DOHH2 (cell line): ENCODE measurements around the gene CAMKMT.

Experiments used
- H3F3A ChIP-seq: fragments of 200-600 bp; sonication (generic), shearing (Covaris generic); 2 replicates; pipeline ENCODE4 v1.6.0; 2016; ENCODE audit warnings: antibody characterized with exemption, mild to moderate bottlenecking; ENCODE audit not compliant: control insufficient read depth, insufficient read depth
- H3K27ac ChIP-seq: fragments of 200-600 bp; sonication (generic); 2 replicates; pipeline ENCODE4 v1.5.1; 2014; ENCODE audit warnings: low read depth, mild to moderate bottlenecking, low read length, moderate library complexity
- H3K27me3 ChIP-seq: fragments of 200-600 bp; sonication (generic); 2 replicates; pipeline ENCODE4 v1.6.1; 2014; ENCODE audit warnings: mild to moderate bottlenecking, low read length, mixed read lengths; ENCODE audit not compliant: control insufficient read depth
- H3K36me3 ChIP-seq: fragments of 200-600 bp; sonication (generic); 2 replicates; pipeline ENCODE4 v1.6.1; 2014; ENCODE audit warnings: mild to moderate bottlenecking, low read length, moderate library complexity, mixed read lengths; ENCODE audit not compliant: control insufficient read depth
- H3K4me1 ChIP-seq: fragments of 200-600 bp; sonication (generic); 2 replicates; pipeline ENCODE4 v1.6.1; 2014; ENCODE audit warnings: mild to moderate bottlenecking, low read length, mixed read lengths; ENCODE audit not compliant: control insufficient read depth
- H3K4me2 ChIP-seq: fragments of 200-600 bp; sonication (generic); 2 replicates; pipeline ENCODE4 v1.6.0; 2014; ENCODE audit warnings: mild to moderate bottlenecking, low read length, moderate library complexity
- H3K4me3 ChIP-seq: fragments of 200-600 bp; sonication (generic); 2 replicates; pipeline ENCODE4 v1.5.1; 2014; ENCODE audit warnings: mild to moderate bottlenecking, low read length, mixed read lengths
- H3K79me2 ChIP-seq: fragments of 200-600 bp; sonication (generic); 2 replicates; pipeline ENCODE4 v1.6.1; 2014; ENCODE audit warnings: mild to moderate bottlenecking, low read length, mixed read lengths; ENCODE audit not compliant: control insufficient read depth
- H3K9me2 ChIP-seq: fragments of 200-600 bp; sonication (generic); replicated peaks from 2 replicates; pipeline ENCODE4 v1.6.1; 2014; ENCODE audit warnings: mild to moderate bottlenecking, low read length, mixed read lengths; ENCODE audit not compliant: control insufficient read depth
- H3K9me3 ChIP-seq: fragments of 200-600 bp; sonication (generic); 2 replicates; pipeline ENCODE4 v1.6.1; 2014; ENCODE audit warnings: antibody characterized with exemption, low read length, mixed read lengths; ENCODE audit not compliant: control insufficient read depth, insufficient read depth
- H4K20me1 ChIP-seq: fragments of 200-600 bp; sonication (generic); 2 replicates; pipeline ENCODE4 v1.6.0; 2014; ENCODE audit warnings: low read depth, mild to moderate bottlenecking, antibody characterized with exemption, low read length, moderate library complexity; ENCODE audit not compliant: control insufficient read depth, insufficient read depth
- CTCF ChIP-seq: fragments of 200-600 bp; sonication (generic); IDR thresholded peaks from one replicate; pipeline ENCODE4 v1.5.1; 2014; ENCODE audit warnings: antibody characterized with exemption, mild to moderate bottlenecking, low read depth, low read length; ENCODE audit not compliant: poor library complexity, severe bottlenecking
- EZH2phosphoT487 ChIP-seq: fragments of 200-600 bp; sonication (generic); IDR thresholded peaks from 2 replicates; pipeline ENCODE4 v1.6.1; 2017; ENCODE audit warnings: borderline replicate concordance, mild to moderate bottlenecking, antibody characterized with exemption, low read length, moderate library complexity, mixed read lengths

Gene CAMKMT

GRCh38 chr2:44531289-44531688 is 169.5 kb downstream of the CAMKMT start:
- H3F3A ChIP-seq: no peaks in the 10 kb centered on the region; the same call in 1 of the 2 replicates
- H3K27ac ChIP-seq: no peak overlapping the region
- H3K9me3 ChIP-seq: no peaks in the 10 kb centered on the region
- no peaks in the 10 kb centered on the region for H3K79me2 ChIP-seq
- H3K4me1 ChIP-seq: peaks cover 26% of the 10 kb centered on the region
- H3K36me3 ChIP-seq: no peaks in the 10 kb centered on the region
- no peak for TF ChIP-seq CTCF
- TF ChIP-seq EZH2phosphoT487: no peak
- no peaks in the 10 kb centered on the region for H3K27me3 ChIP-seq
- H4K20me1 ChIP-seq: no peaks in the 10 kb centered on the region
- H3K9me2 ChIP-seq: no peaks in the 10 kb centered on the region
- no peak overlapping the region for H3K4me3 ChIP-seq
- H3K4me2 ChIP-seq: no peak overlapping the region

GRCh38 chr2:44532031-44532430 is 170.3 kb downstream of the CAMKMT start:
- no peak overlapping the region for H3K27ac ChIP-seq
- H3K4me1 ChIP-seq: peaks cover 32% of the 10 kb centered on the region
- H3K79me2 ChIP-seq: no peaks in the 10 kb centered on the region
- no peaks in the 10 kb centered on the region for H3K27me3 ChIP-seq
- no peaks in the 10 kb centered on the region for H4K20me1 ChIP-seq
- H3K4me2 ChIP-seq: no peak overlapping the region
- H3K4me3 ChIP-seq: no peak overlapping the region
- peaks cover 7% of the 10 kb centered on the region; the same call in 1 of the 2 replicates for H3K9me3 ChIP-seq
- H3K9me2 ChIP-seq: no peaks in the 10 kb centered on the region
- H3F3A ChIP-seq: no peaks in the 10 kb centered on the region; the same call in 1 of the 2 replicates
- no peak for TF ChIP-seq EZH2phosphoT487
- TF ChIP-seq CTCF: no peak
- peaks cover 3% of the 10 kb centered on the region; the same call in 1 of the 2 replicates for H3K36me3 ChIP-seq

GRCh38 chr2:44533508-44533907 is 171.8 kb downstream of the CAMKMT start:
- Histone ChIP-seq H3K4me3 (no peak overlapping the region), H3K27ac (no peak overlapping the region), H3K4me1 (peaks cover 32% of the 10 kb centered on the region), H3F3A (peaks cover 3% of the 10 kb centered on the region; the same call in 1 of the 2 replicates), H3K79me2 (no peaks in the 10 kb centered on the region), H3K27me3 (no peaks in the 10 kb centered on the region), H3K36me3 (peaks cover 6% of the 10 kb centered on the region; the same call in 1 of the 2 replicates), H3K4me2 (no peak overlapping the region), H3K9me3 (peaks cover 15% of the 10 kb centered on the region; the same call in 1 of the 2 replicates), H3K9me2 (no peaks in the 10 kb centered on the region), H4K20me1 (no peaks in the 10 kb centered on the region)
- TF ChIP-seq CTCF: no peak
- no peak for TF ChIP-seq EZH2phosphoT487
